Osteoblast (primary cell): ENCODE measurements around the gene SH3BP5L. TPM values are rescaled to one million over a fixed set of nuclear protein-coding genes. Genes with fewer than 3 reads are reported as not detected.

ENCODE experiments used
- DNase-seq: peaks from one replicate; pipeline ENCODE4 v3.0.0; 2011; ENCODE audit warnings: low spot score, mixed read lengths; ENCODE audit not compliant: insufficient read length; ENCODE audit errors: missing footprints
- H2AFZ ChIP-seq: 2 replicates; pipeline ENCODE4 v1.6.0; 2011; ENCODE audit warnings: mild to moderate bottlenecking, low read length
- H3K27ac ChIP-seq: 2 replicates; pipeline ENCODE4 v1.5.1; 2011; ENCODE audit warnings: mild to moderate bottlenecking, low read depth, low read length, moderate library complexity
- H3K27me3 ChIP-seq: 2 replicates; pipeline ENCODE4 v1.6.0; 2012; ENCODE audit warnings: mild to moderate bottlenecking, control low read depth, inconsistent platforms, low read length, moderate library complexity; ENCODE audit not compliant: insufficient read depth
- H3K36me3 ChIP-seq: 2 replicates; pipeline ENCODE4 v1.5.1; 2011; ENCODE audit warnings: mild to moderate bottlenecking, low read length, control low read depth, moderate library complexity; ENCODE audit not compliant: insufficient read depth
- H3K4me1 ChIP-seq: 2 replicates; pipeline ENCODE4 v1.5.1; 2011; ENCODE audit warnings: mild to moderate bottlenecking, low read length, control low read depth, moderate library complexity; ENCODE audit not compliant: insufficient read depth
- H3K4me2 ChIP-seq: 2 replicates; pipeline ENCODE4 v1.6.0; 2011; ENCODE audit warnings: mild to moderate bottlenecking, low read length; ENCODE audit not compliant: insufficient read depth
- H3K4me3 ChIP-seq: fragments of 200-600 bp; sonication (generic); 3 replicates; pipeline ENCODE4 v1.5.1; 2012; ENCODE audit warnings: mild to moderate bottlenecking, low read length, inconsistent platforms; ENCODE audit not compliant: insufficient read depth
- H3K79me2 ChIP-seq: 2 replicates; pipeline ENCODE4 v1.6.0; 2012; ENCODE audit warnings: mild to moderate bottlenecking, low read length, control low read depth, inconsistent platforms; ENCODE audit not compliant: insufficient read depth
- H3K9me3 ChIP-seq: 2 replicates; pipeline ENCODE4 v1.5.1; 2011; ENCODE audit warnings: low read depth, low read length, control low read depth
- H4K20me1 ChIP-seq: 2 replicates; pipeline ENCODE4 v1.6.0; 2012; ENCODE audit warnings: mild to moderate bottlenecking, low read length, control low read depth; ENCODE audit not compliant: insufficient read depth
- CTCF ChIP-seq: IDR thresholded peaks from 2 replicates; pipeline ENCODE4 v1.5.1; 2011; ENCODE audit warnings: mild to moderate bottlenecking, low read depth, low read length, moderate library complexity; ENCODE audit errors: extremely low read depth
- small RNA-seq: library from RNA; depleted of rRNA; stranded (forward); fragments of <200 nt; gene quantifications from one replicate; pipeline ENCODE3, GENCODE V24; 2012
- total RNA-seq: library from RNA; depleted of rRNA; stranded (reverse); fragments of >200 nt; gene quantifications from 2 replicates; pipeline ENCODE4 v1.2.3, GENCODE V29; 2012

SH3BP5L gene
- total RNA-seq, 1 donor = 25.3 TPM

GRCh38 chr1:248776991-248777390, 48.7 kb downstream of the SH3BP5L start:
- no peak for TF ChIP-seq CTCF
- H3K27me3 ChIP-seq = no peaks in the 10 kb centered on the region
- H3K9me3 ChIP-seq = peaks cover under 1% of the 10 kb centered on the region
- no peak for DNase-seq
- no peaks in the 10 kb centered on the region for H3K4me1 ChIP-seq
- H4K20me1 ChIP-seq = no peaks in the 10 kb centered on the region
- no peaks in the 10 kb centered on the region for H3K36me3 ChIP-seq
- no peak overlapping the region for H3K4me3 ChIP-seq
- no peaks in the 10 kb centered on the region for H3K79me2 ChIP-seq
- H2AFZ ChIP-seq = no peak overlapping the region
- no peak overlapping the region for H3K4me2 ChIP-seq
- no peak overlapping the region for H3K27ac ChIP-seq

- Histone ChIP-seq H2AFZ (no peak overlapping the region), H3K9me3 (peaks cover 2% of the 10 kb centered on the region), H4K20me1 (no peaks in the 10 kb centered on the region), H3K4me3 (no peak overlapping the region), H3K4me2 (no peak overlapping the region), H3K79me2 (no peaks in the 10 kb centered on the region), H3K4me1 (no peaks in the 10 kb centered on the region), H3K27ac (no peak overlapping the region), H3K36me3 (no peaks in the 10 kb centered on the region), H3K27me3 (no peaks in the 10 kb centered on the region)
- DNase-seq = no peak
- no peak for TF ChIP-seq CTCF
Observed at GRCh38 chr1:248775441-248775840, 50.3 kb downstream of the SH3BP5L start.

Small RNA genes lying within 50 kb of the gene (small RNA-seq; reads per million reads assigned to genes)
- not detected for gene MIR3124

Other genes with a start within 250 kb of the SH3BP5L start
- gene OR2T10, start 228.2 kb downstream of the SH3BP5L start, total RNA-seq = not detected in 2 replicates
- gene OR2T11, start 190.8 kb downstream of the SH3BP5L start, total RNA-seq = not detected in 2 replicates
- not detected in 2 replicates for gene OR2T35, start 180.6 kb downstream of the SH3BP5L start, total RNA-seq
- gene OR2T27, start 170.4 kb downstream of the SH3BP5L start, total RNA-seq = not detected in 2 replicates
- gene OR14I1, start 123.1 kb downstream of the SH3BP5L start, total RNA-seq = not detected in 2 replicates
- not detected in 2 replicates for gene LYPD8, start 70.2 kb downstream of the SH3BP5L start, total RNA-seq
- gene ZNF672, start 12.3 kb upstream of the SH3BP5L start, total RNA-seq = 15.2 and 15.3 TPM in 2 replicates
- gene ZNF692, start 33.2 kb upstream of the SH3BP5L start, total RNA-seq = 9.1 and 12.3 TPM in 2 replicates
- 4.3 and 4.7 TPM in 2 replicates for gene PGBD2, start 80.3 kb upstream of the SH3BP5L start, total RNA-seq